ENCODE data around the gene KCNB1. TPM values are rescaled to one million over a fixed set of nuclear protein-coding genes. Genes with fewer than 3 reads are reported as not detected.

KCNB1 gene
- total and polyA plus RNA-seq, 4 donors = under 0.01 to 3.4 (median 1.4) TPM

DNA sequence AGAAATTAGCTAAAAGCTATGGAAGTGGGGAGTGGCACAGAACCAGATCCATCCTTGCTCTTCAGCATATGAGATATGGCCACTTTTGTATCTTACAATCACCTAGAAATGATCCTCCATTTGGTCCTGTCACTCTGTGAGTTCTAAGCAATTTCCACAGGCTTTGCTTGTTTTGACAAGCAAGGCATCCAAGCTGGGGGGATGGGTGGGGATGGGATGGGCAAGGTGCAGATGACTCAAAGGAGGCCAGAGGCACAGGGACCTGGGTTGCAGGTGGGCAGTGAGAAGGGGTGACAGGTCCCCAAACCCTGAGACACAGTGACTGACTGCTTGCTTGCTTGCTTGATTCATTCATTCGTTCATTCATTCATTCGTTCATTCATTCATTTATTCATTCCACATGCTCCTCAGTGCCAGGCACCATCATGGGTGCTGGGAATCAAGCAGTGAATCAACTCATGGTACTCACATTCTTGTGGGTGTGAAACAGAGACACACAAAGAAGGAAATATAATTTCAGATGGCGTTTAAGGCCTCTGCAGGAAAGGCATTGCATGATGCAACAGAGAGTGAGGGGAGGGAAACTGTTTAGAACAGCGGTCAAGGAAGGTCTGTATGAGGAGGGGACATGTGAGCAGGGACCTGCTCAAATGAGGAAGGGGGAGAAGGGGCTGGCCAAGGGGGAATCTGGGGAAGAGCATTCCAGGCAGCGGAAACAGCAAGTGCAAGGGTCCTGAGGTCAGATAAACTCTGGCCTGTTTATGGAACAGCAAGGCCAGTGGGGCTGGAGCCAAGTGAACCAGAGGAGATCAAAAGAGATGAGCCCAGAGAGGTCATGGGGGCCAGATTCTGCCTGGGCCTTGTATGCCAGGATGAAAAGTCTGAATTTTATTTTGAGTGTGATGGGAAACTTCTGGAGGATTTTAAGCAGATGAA, 3.4 kb downstream of the KCNB1 start:
- Histone ChIP-seq H3K9ac (ENCODE audit: low read depth in 1 of 2, low read length in 2 of 2) (no peak overlapping the region), H3K4me1 (ENCODE audit: control insufficient read depth in 4 of 4, insufficient read depth in 4 of 4, low read length in 3 of 4) (peaks cover 34 to 83% (median 56%) of the 10 kb centered on the region in 4 donors)

More for the DNA sequence above, 3.4 kb downstream of the KCNB1 start:
- H3K36me3 ChIP-seq (ENCODE audit: control insufficient read depth in 4 of 4, insufficient read depth in 3 of 4, low read depth in 1 of 4, low read length in 3 of 4) = no peaks in the 10 kb centered on the region
- WGBS = 55% methylated on average over 5 of the region's 5 CpGs
- H3K27me3 ChIP-seq (ENCODE audit: control insufficient read depth in 4 of 4, insufficient read depth in 4 of 4, low read length in 3 of 4) = no peaks in the 10 kb centered on the region
- H3K27ac ChIP-seq (ENCODE audit: low read depth in 1 of 2, low read length in 2 of 2) = peak overlapping the region; percentile 58 to 63
- TF ChIP-seq JUND (IDR thresholded peaks at IDR 0.05) (no peak), RXRA (IDR thresholded peaks at IDR 0.05) (peak; percentile 45 to 76), SP1 (IDR thresholded peaks at IDR 0.05) (no peak), YY1 (IDR thresholded peaks at IDR 0.05) (no peak), TAF1 (conservative IDR thresholded peaks at IDR 0.05) (no peak), FOXA2 (IDR thresholded peaks at IDR 0.05) (no peak), NR2F2 (IDR thresholded peaks at IDR 0.05) (peak; percentile 80), HNF4G (IDR thresholded peaks at IDR 0.05) (no peak), EGR1 (IDR thresholded peaks at IDR 0.05; ENCODE audit: low read depth in 2 of 2) (no peak), HNF4A (conservative IDR thresholded peaks at IDR 0.05) (peak; percentile 57 to 67), FOXA1 (IDR thresholded peaks at IDR 0.05) (no peak), RAD21 (IDR thresholded peaks at IDR 0.05) (no peak), GABPA (IDR thresholded peaks at IDR 0.05 in 1 of 2, conservative IDR thresholded peaks at IDR 0.05 in 1 of 2) (no peak)
- TF ChIP-seq, protein P1, sequence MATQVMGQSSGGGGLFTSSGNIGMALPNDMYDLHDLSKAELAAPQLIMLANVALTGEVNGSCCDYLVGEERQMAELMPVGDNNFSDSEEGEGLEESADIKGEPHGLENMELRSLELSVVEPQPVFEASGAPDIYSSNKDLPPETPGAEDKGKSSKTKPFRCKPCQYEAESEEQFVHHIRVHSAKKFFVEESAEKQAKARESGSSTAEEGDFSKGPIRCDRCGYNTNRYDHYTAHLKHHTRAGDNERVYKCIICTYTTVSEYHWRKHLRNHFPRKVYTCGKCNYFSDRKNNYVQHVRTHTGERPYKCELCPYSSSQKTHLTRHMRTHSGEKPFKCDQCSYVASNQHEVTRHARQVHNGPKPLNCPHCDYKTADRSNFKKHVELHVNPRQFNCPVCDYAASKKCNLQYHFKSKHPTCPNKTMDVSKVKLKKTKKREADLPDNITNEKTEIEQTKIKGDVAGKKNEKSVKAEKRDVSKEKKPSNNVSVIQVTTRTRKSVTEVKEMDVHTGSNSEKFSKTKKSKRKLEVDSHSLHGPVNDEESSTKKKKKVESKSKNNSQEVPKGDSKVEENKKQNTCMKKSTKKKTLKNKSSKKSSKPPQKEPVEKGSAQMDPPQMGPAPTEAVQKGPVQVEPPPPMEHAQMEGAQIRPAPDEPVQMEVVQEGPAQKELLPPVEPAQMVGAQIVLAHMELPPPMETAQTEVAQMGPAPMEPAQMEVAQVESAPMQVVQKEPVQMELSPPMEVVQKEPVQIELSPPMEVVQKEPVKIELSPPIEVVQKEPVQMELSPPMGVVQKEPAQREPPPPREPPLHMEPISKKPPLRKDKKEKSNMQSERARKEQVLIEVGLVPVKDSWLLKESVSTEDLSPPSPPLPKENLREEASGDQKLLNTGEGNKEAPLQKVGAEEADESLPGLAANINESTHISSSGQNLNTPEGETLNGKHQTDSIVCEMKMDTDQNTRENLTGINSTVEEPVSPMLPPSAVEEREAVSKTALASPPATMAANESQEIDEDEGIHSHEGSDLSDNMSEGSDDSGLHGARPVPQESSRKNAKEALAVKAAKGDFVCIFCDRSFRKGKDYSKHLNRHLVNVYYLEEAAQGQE (IDR thresholded peaks at IDR 0.05) = no peak
- TF ChIP-seq, protein P2, sequence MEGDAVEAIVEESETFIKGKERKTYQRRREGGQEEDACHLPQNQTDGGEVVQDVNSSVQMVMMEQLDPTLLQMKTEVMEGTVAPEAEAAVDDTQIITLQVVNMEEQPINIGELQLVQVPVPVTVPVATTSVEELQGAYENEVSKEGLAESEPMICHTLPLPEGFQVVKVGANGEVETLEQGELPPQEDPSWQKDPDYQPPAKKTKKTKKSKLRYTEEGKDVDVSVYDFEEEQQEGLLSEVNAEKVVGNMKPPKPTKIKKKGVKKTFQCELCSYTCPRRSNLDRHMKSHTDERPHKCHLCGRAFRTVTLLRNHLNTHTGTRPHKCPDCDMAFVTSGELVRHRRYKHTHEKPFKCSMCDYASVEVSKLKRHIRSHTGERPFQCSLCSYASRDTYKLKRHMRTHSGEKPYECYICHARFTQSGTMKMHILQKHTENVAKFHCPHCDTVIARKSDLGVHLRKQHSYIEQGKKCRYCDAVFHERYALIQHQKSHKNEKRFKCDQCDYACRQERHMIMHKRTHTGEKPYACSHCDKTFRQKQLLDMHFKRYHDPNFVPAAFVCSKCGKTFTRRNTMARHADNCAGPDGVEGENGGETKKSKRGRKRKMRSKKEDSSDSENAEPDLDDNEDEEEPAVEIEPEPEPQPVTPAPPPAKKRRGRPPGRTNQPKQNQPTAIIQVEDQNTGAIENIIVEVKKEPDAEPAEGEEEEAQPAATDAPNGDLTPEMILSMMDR (IDR thresholded peaks at IDR 0.05; ENCODE audit: low read depth, low read length, missing input control) = no peak
- TF ChIP-seq, protein P3, sequence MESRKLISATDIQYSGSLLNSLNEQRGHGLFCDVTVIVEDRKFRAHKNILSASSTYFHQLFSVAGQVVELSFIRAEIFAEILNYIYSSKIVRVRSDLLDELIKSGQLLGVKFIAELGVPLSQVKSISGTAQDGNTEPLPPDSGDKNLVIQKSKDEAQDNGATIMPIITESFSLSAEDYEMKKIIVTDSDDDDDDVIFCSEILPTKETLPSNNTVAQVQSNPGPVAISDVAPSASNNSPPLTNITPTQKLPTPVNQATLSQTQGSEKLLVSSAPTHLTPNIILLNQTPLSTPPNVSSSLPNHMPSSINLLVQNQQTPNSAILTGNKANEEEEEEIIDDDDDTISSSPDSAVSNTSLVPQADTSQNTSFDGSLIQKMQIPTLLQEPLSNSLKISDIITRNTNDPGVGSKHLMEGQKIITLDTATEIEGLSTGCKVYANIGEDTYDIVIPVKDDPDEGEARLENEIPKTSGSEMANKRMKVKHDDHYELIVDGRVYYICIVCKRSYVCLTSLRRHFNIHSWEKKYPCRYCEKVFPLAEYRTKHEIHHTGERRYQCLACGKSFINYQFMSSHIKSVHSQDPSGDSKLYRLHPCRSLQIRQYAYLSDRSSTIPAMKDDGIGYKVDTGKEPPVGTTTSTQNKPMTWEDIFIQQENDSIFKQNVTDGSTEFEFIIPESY (IDR thresholded peaks at IDR 0.05) = no peak
- TF ChIP-seq, protein P4, sequence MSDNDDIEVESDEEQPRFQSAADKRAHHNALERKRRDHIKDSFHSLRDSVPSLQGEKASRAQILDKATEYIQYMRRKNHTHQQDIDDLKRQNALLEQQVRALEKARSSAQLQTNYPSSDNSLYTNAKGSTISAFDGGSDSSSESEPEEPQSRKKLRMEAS (IDR thresholded peaks at IDR 0.05) = peak; percentile 6
- TF ChIP-seq, protein P5, sequence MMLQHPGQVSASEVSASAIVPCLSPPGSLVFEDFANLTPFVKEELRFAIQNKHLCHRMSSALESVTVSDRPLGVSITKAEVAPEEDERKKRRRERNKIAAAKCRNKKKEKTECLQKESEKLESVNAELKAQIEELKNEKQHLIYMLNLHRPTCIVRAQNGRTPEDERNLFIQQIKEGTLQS (IDR thresholded peaks at IDR 0.05) = peak; percentile 64
- H3K9me3 ChIP-seq (ENCODE audit: control insufficient read depth in 4 of 4, low read length in 3 of 4) = no peaks in the 10 kb centered on the region
- no peak overlapping the region for H3K4me3 ChIP-seq (ENCODE audit: low read depth in 1 of 3, low read length in 3 of 3)
- no peak for DNase-seq (ENCODE audit: low spot score)
